ENCODE data around the gene COL17A1.

The COL17A1 gene

DNA sequence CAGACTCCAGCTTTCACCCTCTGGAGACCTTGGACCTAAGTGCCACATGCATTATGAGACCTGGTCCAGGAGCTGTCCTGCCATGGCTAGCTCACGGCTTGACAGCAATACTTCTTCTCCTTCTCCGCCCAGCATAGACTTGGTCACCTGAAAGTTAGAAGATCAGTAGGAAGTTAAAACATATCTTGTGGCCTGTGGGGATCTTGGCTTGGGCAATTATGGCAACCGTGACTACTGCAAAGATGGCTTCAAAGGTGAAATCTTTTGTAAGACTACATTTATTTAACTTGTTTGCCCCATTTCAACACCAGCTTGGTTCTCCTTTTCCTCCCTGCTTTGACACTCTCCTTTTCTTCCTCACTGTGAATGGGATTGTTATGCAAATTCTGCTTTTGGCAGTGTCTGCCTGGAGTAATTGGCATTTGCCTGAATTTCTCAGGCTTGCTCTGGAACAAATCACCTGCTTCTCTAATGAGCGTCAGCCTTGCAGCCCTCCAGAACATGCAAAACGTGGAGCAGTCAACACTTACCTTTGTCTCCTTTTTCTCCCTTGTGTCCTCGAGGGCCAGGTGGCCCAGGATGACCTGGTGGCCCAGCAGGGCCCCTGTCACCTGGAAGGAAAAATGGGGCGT, 53.4 kb downstream of the COL17A1 start:
- DNase-seq (ENCODE audit: low spot score) = no peak

GRCh38 chr10:104031631-104032030, 54.0 kb downstream of the COL17A1 start:
- no peak for DNase-seq (ENCODE audit: low spot score)

- DNase-seq (ENCODE audit: low spot score) = no peak
These were observed 56.2 kb downstream of the COL17A1 start for GRCh38 chr10:104029521-104029860.

- DNase-seq (ENCODE audit: low spot score) = no peak
These were observed 56.7 kb downstream of the COL17A1 start for GRCh38 chr10:104028823-104029520.

- DNase-seq (ENCODE audit: low spot score) = no peak
These were observed 57.5 kb downstream of the COL17A1 start for GRCh38 chr10:104028146-104028545.

- no peak for DNase-seq (ENCODE audit: low spot score)
These were observed 58.9 kb downstream of the COL17A1 start for GRCh38 chr10:104026762-104027161.

GRCh38 chr10:104025524-104025923, 60.2 kb downstream of the COL17A1 start:
- DNase-seq (ENCODE audit: low spot score) = no peak

GRCh38 chr10:104022026-104022425, 63.7 kb downstream of the COL17A1 start:
- DNase-seq (ENCODE audit: low spot score) = no peak

DNA sequence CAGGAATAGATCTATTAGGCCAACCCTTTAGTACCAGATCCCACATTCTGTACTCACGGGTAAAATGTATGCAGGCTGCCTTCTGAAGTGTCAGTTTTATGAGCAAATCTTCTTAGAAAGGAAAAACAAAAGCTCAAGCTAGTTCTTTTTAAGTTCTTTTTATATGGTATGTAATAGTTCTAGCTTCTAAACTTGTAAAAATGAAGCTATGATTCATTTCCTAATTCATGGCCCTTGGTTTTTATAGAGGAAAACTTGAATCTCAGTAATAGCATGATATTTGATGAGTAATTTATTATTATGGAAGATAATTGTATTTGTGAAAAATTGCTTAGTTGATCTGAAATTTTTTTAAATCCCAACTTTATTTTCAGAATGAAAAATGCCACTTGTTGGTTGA, 64.4 kb downstream of the COL17A1 start:
- no peak for DNase-seq (ENCODE audit: low spot score)

GRCh38 chr10:104020020-104020419, 65.7 kb downstream of the COL17A1 start:
- DNase-seq (ENCODE audit: low spot score) = no peak

DNA sequence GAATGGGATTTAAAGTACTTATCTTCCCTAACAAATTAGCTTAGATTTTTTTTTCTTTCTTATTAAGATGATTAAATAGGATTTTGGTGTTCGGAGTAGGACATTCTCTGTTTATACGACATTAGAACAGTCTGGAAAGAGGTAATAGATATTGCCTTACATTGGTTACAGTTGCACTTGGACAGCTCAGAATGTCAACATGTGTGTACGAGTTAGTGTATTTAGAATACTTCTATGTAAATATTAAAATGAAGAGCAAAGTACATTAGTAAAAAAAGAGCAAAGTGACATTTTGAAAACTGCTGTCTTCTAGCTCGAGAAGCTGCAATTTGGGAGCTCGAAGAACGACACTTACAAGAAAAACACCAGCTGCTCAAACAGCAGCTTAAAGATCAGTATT, 67.2 kb downstream of the COL17A1 start:
- no peak for DNase-seq (ENCODE audit: low spot score)

DNA sequence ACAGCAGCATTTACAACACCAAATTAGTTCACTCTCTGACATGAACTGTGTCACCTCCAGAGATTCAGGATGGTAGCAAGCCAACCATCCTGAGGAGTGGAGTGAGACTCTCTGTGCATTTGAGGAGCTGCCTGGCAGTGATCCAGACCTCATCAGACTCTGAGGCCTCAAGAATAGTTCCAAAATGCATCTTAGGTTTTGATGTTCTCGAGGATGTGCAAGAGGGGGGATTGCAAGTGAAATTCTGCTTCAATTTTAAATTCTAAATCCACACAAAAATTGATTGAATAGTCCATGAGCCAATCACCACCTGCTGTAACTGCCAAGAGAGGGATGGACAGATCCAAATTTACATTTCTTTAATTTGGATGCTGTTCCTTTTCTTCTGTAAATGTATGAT, 69.0 kb downstream of the COL17A1 start:
- no peak for DNase-seq (ENCODE audit: low spot score)

GRCh38 chr10:104014176-104014575, 71.5 kb downstream of the COL17A1 start:
- no peak for DNase-seq (ENCODE audit: low spot score)

DNA sequence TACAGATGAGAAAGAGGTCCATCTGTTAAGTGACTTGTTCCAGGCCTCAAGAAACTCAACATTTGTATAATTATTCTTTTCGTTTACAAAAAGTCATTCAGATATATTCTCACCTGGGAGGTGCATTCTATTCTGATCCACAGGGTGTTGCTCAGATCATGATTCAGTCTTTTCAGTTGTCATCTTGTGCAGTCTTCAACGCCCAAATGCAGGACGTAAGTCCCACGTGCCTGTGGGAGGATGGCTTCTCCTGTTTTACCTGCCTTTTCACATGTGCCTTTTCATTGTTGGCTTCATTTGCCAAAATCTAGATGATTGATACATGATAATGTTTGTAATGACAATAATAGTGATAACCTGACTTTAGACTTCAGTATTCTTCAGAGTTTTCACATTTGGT, 72.2 kb downstream of the COL17A1 start:
- DNase-seq (ENCODE audit: low spot score) = no peak

- no peak for DNase-seq (ENCODE audit: low spot score)
These were observed 73.8 kb downstream of the COL17A1 start for GRCh38 chr10:104011904-104012303.

GRCh38 chr10:104005172-104005863, 80.4 kb downstream of the COL17A1 start:
- DNase-seq (ENCODE audit: low spot score) = no peak

GRCh38 chr10:104002911-104003310, 82.8 kb downstream of the COL17A1 start:
- no peak for DNase-seq (ENCODE audit: low spot score)

DNA sequence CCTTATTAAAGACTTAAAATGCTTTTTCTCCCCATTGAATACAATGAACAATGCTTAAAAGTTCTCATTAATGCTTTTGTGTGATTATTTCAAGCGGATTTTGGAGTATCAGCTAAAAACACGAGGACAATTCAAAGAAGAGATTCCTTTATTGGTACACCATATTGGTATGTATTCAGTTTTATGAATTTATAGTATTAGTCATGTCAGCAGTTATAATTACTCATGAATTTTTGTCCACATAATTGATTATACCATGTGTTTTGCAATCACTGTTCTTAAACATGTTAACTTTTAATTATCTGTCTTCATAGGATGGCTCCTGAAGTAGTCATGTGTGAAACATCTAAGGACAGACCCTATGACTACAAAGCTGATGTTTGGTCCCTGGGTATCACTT, 86.9 kb downstream of the COL17A1 start:
- DNase-seq (ENCODE audit: low spot score) = no peak

DNA sequence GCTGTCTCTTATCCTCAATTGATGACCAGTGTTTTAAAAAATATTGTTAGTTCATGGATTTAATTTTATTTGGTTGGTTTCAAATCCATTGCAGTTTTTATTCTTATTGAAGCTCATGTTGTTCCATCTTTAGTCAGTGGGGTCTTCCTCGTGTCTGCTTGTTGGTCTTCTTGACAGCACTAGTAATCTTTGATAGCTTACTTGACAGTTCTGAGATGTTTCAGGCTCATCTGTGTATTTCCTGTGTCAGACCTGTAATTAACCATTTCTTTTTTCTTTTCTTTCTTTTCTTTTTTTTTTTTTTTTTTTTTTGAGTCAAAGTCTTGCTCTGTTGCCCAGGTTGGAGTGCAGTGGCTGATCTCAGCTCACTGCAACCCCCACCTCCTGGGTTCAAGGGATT, 90.5 kb downstream of the COL17A1 start:
- no peak for DNase-seq (ENCODE audit: low spot score)

DNA sequence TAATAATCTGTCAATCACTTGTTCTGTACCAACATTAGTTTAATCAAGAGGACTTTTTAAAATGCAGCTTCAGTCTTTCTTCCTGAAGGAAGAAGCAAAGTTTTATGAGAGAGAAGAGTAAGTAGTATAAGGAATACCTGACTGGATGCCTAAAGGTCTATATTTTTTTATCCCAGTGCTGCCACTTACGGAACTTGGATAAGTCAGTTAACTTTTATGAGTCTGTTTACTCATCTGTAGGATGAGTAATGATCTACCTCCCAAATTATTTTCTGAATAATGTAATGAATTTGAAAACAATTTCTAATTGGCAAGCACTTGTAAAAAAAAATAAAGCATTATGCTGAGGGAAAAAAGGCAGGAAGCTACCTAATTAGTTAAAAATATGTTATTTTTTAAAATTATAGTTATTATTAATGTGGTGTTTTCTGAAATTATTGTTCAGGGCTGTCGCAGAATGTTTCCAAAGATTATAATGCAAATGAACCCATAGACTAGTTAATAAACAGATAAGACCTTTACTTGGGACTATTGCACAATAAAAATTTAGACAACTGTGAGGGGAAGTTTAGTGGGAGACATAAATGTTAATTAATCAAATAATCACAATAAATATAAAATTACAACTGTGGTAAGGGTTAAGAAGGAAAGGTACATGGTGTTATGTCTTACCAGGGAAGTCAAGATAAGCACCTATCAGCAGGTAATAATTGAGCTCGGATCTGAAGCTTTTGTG, 94.1 kb downstream of the COL17A1 start:
- DNase-seq (ENCODE audit: low spot score) = no peak

GRCh38 chr10:103990531-103990930, 95.1 kb downstream of the COL17A1 start:
- no peak for DNase-seq (ENCODE audit: low spot score)

- DNase-seq (ENCODE audit: low spot score) = no peak
These were observed 95.6 kb downstream of the COL17A1 start for GRCh38 chr10:103990121-103990520.

GRCh38 chr10:103986360-103986759, 99.3 kb downstream of the COL17A1 start:
- no peak for DNase-seq (ENCODE audit: low spot score)
